Measurements from ENCODE around the gene TMEM101. TPM values are rescaled to one million over a fixed set of nuclear protein-coding genes. Genes with fewer than 3 reads are reported as not detected.
"Not testable (repeated sequence)": the region's sequence is repeated elsewhere in the genome, so short reads cannot be mapped to it uniquely, and the experiment has no call there.

The TMEM101 gene
- total RNA-seq, 1 donor from 2014 or later: 33.6 TPM

GRCh38 chr17:44044071-44044470 is 29.3 kb upstream of the TMEM101 start:
- Histone ChIP-seq H3K9me3 (no peaks in the 10 kb centered on the region), H3K4me1 (peaks cover 40% of the 10 kb centered on the region), H3K27me3 (no peaks in the 10 kb centered on the region), H3K27ac (no peak overlapping the region), H3K4me3 (no peak overlapping the region), H3K36me3 (peaks cover 0 to 10% of the 10 kb centered on the region in 2 donors)
- intact Hi-C loops (cut with DNase I): no loop called here
- DNase-seq (ENCODE audit: extremely low spot score in 2 of 2): no peak
- TF ChIP-seq CTCF (IDR thresholded peaks at IDR 0.05) (no peak), POLR2AphosphoS5 (IDR thresholded peaks at IDR 0.05; ENCODE audit: insufficient read depth in 1 of 2, low read depth in 1 of 2) (no peak), POLR2A (IDR thresholded peaks at IDR 0.05) (no peak)

- Histone ChIP-seq H3K4me1 (peaks cover 40% of the 10 kb centered on the region), H3K27ac (no peak overlapping the region), H3K9me3 (no peaks in the 10 kb centered on the region), H3K4me3 (no peak overlapping the region), H3K27me3 (no peaks in the 10 kb centered on the region), H3K36me3 (peaks cover 0 to 10% of the 10 kb centered on the region in 2 donors)
- intact Hi-C loops (cut with DNase I): no loop called here
- no peak for DNase-seq (ENCODE audit: extremely low spot score in 2 of 2)
- TF ChIP-seq POLR2A (IDR thresholded peaks at IDR 0.05) (no peak), CTCF (IDR thresholded peaks at IDR 0.05) (no peak), POLR2AphosphoS5 (IDR thresholded peaks at IDR 0.05; ENCODE audit: insufficient read depth in 1 of 2, low read depth in 1 of 2) (no peak)
These were observed 28.5 kb upstream of the TMEM101 start for GRCh38 chr17:44043272-44043696.

GRCh38 chr17:44039829-44040635 is 25.3 kb upstream of the TMEM101 start:
- H3K4me3 ChIP-seq: no peak overlapping the region
- H3K4me1 ChIP-seq: peaks cover 40% of the 10 kb centered on the region
- peak overlapping the region; percentile 57 for H3K27ac ChIP-seq
- TF ChIP-seq POLR2A (IDR thresholded peaks at IDR 0.05) (no peak), POLR2AphosphoS5 (IDR thresholded peaks at IDR 0.05; ENCODE audit: insufficient read depth in 1 of 2, low read depth in 1 of 2) (peak in 1 of 2 donors; percentile 14), CTCF (IDR thresholded peaks at IDR 0.05) (no peak)
- intact Hi-C loops (cut with DNase I): no loop called here
- DNase-seq (ENCODE audit: extremely low spot score in 2 of 2): no peak
- H3K36me3 ChIP-seq: peaks cover 0 to 26% of the 10 kb centered on the region in 2 donors
- no peaks in the 10 kb centered on the region for H3K9me3 ChIP-seq
- no peaks in the 10 kb centered on the region for H3K27me3 ChIP-seq

GRCh38 chr17:44038604-44039011 is 23.8 kb upstream of the TMEM101 start:
- no peaks in the 10 kb centered on the region for H3K9me3 ChIP-seq
- no peaks in the 10 kb centered on the region for H3K27me3 ChIP-seq
- intact Hi-C loops (cut with DNase I): no loop called here
- no peak for DNase-seq (ENCODE audit: extremely low spot score in 2 of 2)
- peaks cover 29% of the 10 kb centered on the region for H3K4me1 ChIP-seq
- no peak overlapping the region for H3K4me3 ChIP-seq
- H3K36me3 ChIP-seq: peaks cover 0 to 33% of the 10 kb centered on the region in 2 donors
- TF ChIP-seq CTCF (IDR thresholded peaks at IDR 0.05): no peak
- TF ChIP-seq POLR2AphosphoS5 (IDR thresholded peaks at IDR 0.05; ENCODE audit: insufficient read depth in 1 of 2, low read depth in 1 of 2): no peak
- no peak overlapping the region for H3K27ac ChIP-seq

DNA sequence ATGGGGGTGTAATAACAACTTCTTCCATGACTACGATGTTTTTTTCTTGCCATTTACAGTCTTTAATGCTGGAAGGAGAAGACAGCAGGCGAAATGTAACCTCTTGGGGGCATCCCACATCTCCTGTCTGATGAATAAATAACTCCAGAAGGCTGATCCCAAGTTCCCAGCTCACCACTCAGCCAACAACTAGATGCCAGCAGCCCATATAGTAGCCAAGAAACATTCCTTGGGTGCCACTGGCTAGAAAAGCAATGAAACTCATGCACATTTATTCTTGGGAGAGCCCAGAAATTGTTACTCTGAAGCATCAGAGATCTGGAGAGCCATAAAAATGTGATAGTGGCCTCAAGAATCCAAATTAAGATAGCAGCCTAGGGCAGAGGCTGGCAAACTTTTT is 22.7 kb upstream of the TMEM101 start:
- H3K36me3 ChIP-seq: peaks cover 0 to 42% of the 10 kb centered on the region in 2 donors
- intact Hi-C loops (cut with DNase I): no loop called here
- DNase-seq (ENCODE audit: extremely low spot score in 2 of 2): no peak
- no peaks in the 10 kb centered on the region for H3K9me3 ChIP-seq
- peaks cover 18% of the 10 kb centered on the region for H3K4me1 ChIP-seq
- H3K27me3 ChIP-seq: no peaks in the 10 kb centered on the region
- TF ChIP-seq POLR2A (IDR thresholded peaks at IDR 0.05) (no peak), CTCF (IDR thresholded peaks at IDR 0.05) (no peak), POLR2AphosphoS5 (IDR thresholded peaks at IDR 0.05; ENCODE audit: insufficient read depth in 1 of 2, low read depth in 1 of 2) (no peak)
- H3K27ac ChIP-seq: no peak overlapping the region
- H3K4me3 ChIP-seq: no peak overlapping the region

GRCh38 chr17:44034688-44035087 is 19.9 kb upstream of the TMEM101 start:
- H3K4me1 ChIP-seq; DNase-seq (ENCODE audit: extremely low spot score in 2 of 2); H3K27me3 ChIP-seq; H3K27ac ChIP-seq; intact Hi-C loops (cut with DNase I); H3K9me3 ChIP-seq; H3K4me3 ChIP-seq: not testable (repeated sequence)
- peaks cover 0 to 45% of the 10 kb centered on the region in 2 donors for H3K36me3 ChIP-seq

Data from vagina (tissue), 2 donors.